HEK293 (cell line): ENCODE measurements around the gene ANKRD65.

ENCODE experiments used
- ZNF837 ChIP-seq: fragments of 450-650 bp; formaldehyde crosslinking; IDR thresholded peaks from 2 replicates; pipeline ENCODE4 v1.5.1; 2016; ENCODE audit warnings: missing biosample characterization, missing genetic modification characterization
- TF ChIP-seq, protein P1 (sequence below): fragments of 450-650 bp; formaldehyde crosslinking; IDR thresholded peaks from 2 replicates; pipeline ENCODE4 v1.5.1; 2016; ENCODE audit warnings: missing biosample characterization, missing genetic modification characterization
- TF ChIP-seq, protein P2 (sequence below): fragments of 450-650 bp; formaldehyde crosslinking; conservative IDR thresholded peaks from 2 replicates; pipeline ENCODE4 v1.5.1; 2016; ENCODE audit warnings: low read depth, missing biosample characterization, missing genetic modification characterization

DNA sequence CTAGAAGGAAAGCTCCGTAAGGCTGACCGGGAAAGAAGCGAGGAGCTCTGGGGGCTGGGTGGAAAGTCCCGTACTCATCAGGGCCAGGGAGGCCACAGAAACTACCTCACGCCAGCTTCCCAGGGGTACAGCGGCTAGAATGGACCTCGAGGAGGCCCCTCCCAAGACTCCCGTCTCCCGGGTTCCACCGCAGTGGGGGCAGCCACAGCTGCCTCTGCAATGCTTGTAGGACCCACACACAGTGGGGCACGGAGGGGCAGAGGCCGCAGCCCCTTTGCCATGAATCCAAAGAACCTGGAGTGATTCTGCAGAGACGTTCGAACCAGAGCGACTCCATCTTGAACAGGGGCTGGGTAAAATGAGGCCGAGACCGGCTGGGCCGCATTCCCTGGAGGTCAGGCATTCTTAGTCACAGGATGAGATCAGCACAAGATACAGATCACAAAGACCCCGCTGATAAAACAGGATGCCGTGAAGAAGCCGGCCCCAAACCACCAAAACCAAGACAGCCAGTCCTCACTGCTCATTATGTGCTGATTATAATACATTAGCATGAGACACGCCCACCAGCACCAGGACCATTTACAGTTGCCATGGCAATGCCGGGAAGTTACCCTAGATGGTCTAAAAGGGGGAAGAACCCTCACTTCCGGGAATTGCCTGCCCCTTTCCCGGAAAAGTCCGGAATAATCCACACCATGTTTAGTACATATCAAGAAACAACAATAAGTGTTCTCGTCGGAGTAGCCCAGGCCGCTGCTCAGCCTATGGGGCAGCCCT is 1.6 kb upstream of the ANKRD65 start:
- TF ChIP-seq, protein P1, sequence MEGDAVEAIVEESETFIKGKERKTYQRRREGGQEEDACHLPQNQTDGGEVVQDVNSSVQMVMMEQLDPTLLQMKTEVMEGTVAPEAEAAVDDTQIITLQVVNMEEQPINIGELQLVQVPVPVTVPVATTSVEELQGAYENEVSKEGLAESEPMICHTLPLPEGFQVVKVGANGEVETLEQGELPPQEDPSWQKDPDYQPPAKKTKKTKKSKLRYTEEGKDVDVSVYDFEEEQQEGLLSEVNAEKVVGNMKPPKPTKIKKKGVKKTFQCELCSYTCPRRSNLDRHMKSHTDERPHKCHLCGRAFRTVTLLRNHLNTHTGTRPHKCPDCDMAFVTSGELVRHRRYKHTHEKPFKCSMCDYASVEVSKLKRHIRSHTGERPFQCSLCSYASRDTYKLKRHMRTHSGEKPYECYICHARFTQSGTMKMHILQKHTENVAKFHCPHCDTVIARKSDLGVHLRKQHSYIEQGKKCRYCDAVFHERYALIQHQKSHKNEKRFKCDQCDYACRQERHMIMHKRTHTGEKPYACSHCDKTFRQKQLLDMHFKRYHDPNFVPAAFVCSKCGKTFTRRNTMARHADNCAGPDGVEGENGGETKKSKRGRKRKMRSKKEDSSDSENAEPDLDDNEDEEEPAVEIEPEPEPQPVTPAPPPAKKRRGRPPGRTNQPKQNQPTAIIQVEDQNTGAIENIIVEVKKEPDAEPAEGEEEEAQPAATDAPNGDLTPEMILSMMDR (tag by site-specific recombination), result no peak
- TF ChIP-seq, protein P2, sequence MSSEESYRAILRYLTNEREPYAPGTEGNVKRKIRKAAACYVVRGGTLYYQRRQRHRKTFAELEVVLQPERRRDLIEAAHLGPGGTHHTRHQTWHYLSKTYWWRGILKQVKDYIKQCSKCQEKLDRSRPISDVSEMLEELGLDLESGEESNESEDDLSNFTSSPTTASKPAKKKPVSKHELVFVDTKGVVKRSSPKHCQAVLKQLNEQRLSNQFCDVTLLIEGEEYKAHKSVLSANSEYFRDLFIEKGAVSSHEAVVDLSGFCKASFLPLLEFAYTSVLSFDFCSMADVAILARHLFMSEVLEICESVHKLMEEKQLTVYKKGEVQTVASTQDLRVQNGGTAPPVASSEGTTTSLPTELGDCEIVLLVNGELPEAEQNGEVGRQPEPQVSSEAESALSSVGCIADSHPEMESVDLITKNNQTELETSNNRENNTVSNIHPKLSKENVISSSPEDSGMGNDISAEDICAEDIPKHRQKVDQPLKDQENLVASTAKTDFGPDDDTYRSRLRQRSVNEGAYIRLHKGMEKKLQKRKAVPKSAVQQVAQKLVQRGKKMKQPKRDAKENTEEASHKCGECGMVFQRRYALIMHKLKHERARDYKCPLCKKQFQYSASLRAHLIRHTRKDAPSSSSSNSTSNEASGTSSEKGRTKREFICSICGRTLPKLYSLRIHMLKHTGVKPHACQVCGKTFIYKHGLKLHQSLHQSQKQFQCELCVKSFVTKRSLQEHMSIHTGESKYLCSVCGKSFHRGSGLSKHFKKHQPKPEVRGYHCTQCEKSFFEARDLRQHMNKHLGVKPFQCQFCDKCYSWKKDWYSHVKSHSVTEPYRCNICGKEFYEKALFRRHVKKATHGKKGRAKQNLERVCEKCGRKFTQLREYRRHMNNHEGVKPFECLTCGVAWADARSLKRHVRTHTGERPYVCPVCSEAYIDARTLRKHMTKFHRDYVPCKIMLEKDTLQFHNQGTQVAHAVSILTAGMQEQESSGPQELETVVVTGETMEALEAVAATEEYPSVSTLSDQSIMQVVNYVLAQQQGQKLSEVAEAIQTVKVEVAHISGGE, result no peak
- TF ChIP-seq ZNF837 (tag by site-specific recombination), result no peak
